Natural killer cell (primary cell): ENCODE results near the gene TRAPPC2L. TPM values are rescaled to one million over a fixed set of nuclear protein-coding genes. Genes with fewer than 3 reads are reported as not detected.
A peak's percentile ranks its signal among the peaks of the same experiment; 100 is the strongest.

Experiments used
- ATAC-seq, 3 donors: fragments of 150-1000 bp in 2 of 3; fragments of 200-7000 bp in 1 of 3; cut with Tn5 transposase; 1 replicate in 1 of 3; 2 replicates in 2 of 3; pipeline ENCODE4 v1.10.0; 2021; ENCODE audit warnings: mild to moderate bottlenecking in 2 of 3, moderate library complexity in 2 of 3
- DNase-seq, 2 donors: peaks; one replicate each; pipeline versions ENCODE4 v3.0.0 to v3.0.0-alpha.2; 2013 to 2021; ENCODE audit warnings: mixed read lengths in 1 of 2
- H3K27ac ChIP-seq: one replicate; pipeline ENCODE4 v1.5.1; 2013; ENCODE audit warnings: mild to moderate bottlenecking, low read length
- H3K27me3 ChIP-seq: one replicate; pipeline ENCODE4 v1.6.1; 2013; ENCODE audit warnings: low read length; ENCODE audit not compliant: control insufficient read depth, insufficient read depth
- H3K36me3 ChIP-seq: one replicate; pipeline ENCODE4 v1.6.1; 2013; ENCODE audit warnings: low read length; ENCODE audit not compliant: control insufficient read depth, insufficient read depth
- H3K4me1 ChIP-seq: one replicate; pipeline ENCODE4 v1.6.1; 2013; ENCODE audit warnings: low read length; ENCODE audit not compliant: control insufficient read depth, insufficient read depth
- H3K4me3 ChIP-seq: one replicate; pipeline ENCODE4 v1.5.1; 2013; ENCODE audit warnings: low read length
- H3K9me3 ChIP-seq: one replicate; pipeline ENCODE4 v1.6.1; 2013; ENCODE audit warnings: low read length; ENCODE audit not compliant: control insufficient read depth, insufficient read depth
- H3K27ac Mint-ChIP-seq, 2 donors: one replicate each; pipeline ENCODE4 v1.8.0; 2022; ENCODE audit warnings: mild to moderate bottlenecking in 2 of 2, mixed read lengths in 2 of 2, moderate library complexity in 1 of 2
- H3K27me3 Mint-ChIP-seq, 2 donors: one replicate each; pipeline ENCODE4 v1.8.0; 2022; ENCODE audit warnings: low read depth in 2 of 2, mixed read lengths in 2 of 2
- H3K36me3 Mint-ChIP-seq: one replicate; pipeline ENCODE4 v1.8.0; 2022; ENCODE audit warnings: mixed read lengths
- H3K4me1 Mint-ChIP-seq, 2 donors: one replicate each; pipeline ENCODE4 v1.8.0; 2022; ENCODE audit warnings: mixed read lengths in 2 of 2
- H3K4me3 Mint-ChIP-seq: one replicate; pipeline ENCODE4 v1.8.0; 2022; ENCODE audit warnings: mild to moderate bottlenecking, moderate library complexity, mixed read lengths
- H3K9me3 Mint-ChIP-seq, 2 donors: one replicate each; pipeline ENCODE4 v1.8.0; 2022; ENCODE audit warnings: mixed read lengths in 2 of 2
- WGBS: methylation state at CpG from one replicate; pipeline ENCODE4 v1.1.7; 2013; ENCODE audit warnings: missing lambda C conversion rate; ENCODE audit not compliant: insufficient coverage; 5-methylcytosine and 5-hydroxymethylcytosine counted together
- intact Hi-C: fragments of 100-400 bp; cut with micrococcal nuclease; formaldehyde crosslinking; loops from one replicate; pipeline ENCODE4 v1.14.2; 2022
- total RNA-seq, 4 donors: library from RNA; stranded (reverse); fragments of 120-200 nt in 1 of 4; gene quantifications; one replicate each; pipeline versions ENCODE4 v1.2.3 to v1.2.4, GENCODE V29; 2013 to 2022
- TF ChIP-seq, protein P1 (sequence below): fragments of 200-600 bp; IDR thresholded peaks from one replicate; pipeline ENCODE4 v1.8.0; 2022; ENCODE audit warnings: antibody characterized with exemption

TRAPPC2L gene, protein sequence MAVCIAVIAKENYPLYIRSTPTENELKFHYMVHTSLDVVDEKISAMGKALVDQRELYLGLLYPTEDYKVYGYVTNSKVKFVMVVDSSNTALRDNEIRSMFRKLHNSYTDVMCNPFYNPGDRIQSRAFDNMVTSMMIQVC
- total RNA-seq = 10 to 100 TPM; 31.9 to 39.0 (median 36.2) TPM
- total RNA-seq (2013) = 39.9 TPM

DNA sequence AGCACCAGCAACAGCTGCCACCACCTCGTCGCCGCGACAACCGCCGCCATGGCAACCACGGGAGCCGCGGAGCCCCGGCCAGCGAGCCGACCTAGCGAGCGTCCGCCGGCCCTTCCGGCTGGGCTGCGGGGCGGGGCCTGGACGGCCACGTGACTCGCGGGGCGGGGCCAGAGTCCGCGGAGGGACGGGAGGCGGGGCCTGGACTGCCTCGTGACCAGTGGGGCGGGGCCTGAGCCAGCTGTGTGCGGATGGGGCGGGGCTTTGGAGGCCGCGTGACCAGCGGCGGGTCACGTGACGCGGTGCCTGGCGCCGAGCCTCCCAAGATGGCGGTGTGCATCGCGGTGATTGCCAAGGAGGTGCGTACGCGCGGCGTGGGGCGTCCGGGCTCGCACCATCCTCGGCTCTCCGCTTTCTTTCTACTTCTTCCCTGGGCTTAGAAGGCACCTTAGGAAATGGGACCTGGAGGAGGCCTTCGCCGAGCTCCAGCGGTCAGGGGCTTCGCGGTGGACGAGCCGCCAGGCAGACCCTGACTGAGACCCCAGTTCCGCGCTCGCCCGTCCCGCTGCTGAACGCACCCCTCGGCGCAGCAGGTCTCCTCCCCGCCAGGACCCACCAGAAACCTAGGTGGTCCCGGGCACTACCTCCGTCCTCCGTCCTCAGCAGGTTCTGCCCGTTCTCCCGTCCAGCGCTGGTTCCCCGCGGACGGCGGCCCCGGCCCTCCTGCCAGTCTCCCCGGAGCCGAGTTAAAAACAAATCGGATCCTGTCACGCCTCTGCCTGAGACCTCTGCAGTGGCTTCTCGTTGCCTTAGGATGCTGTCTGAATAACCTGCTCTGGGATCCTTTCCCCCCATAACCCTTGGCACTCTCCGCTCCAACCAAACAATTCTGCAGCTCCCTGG lies at the start of gene TRAPPC2L, which contains the start of gene GALNS:
TRAPPC2L (plus strand) TSS at position 300 of the 900 bp plus-strand sequence; CDS start at position 324, 24 bp downstream.
GALNS (minus strand) TSS at position 120 of the 900 bp plus-strand sequence; CDS start at position 50, 70 bp downstream.
- peaks cover 23 to 33% of the 10 kb centered on the region in 2 donors for H3K4me1 Mint-ChIP-seq
- H3K36me3 Mint-ChIP-seq = no peaks in the 10 kb centered on the region
- peak within 1 kb of the TSS; percentile 91 to 93 for H3K27ac Mint-ChIP-seq
- peaks cover 43% of the 10 kb centered on the region for H3K4me1 ChIP-seq
- H3K4me3 ChIP-seq = peak within 1 kb of the TSS; percentile 97
- DNase-seq (peak; percentile 99 to 100), ATAC-seq (peak; percentile 90 to 98 (median 92))
- H3K27me3 ChIP-seq = no peaks in the 10 kb centered on the region
- under 1% methylated on average over 87 of the region's 87 CpGs for WGBS
- H3K27ac ChIP-seq = peak within 1 kb of the TSS; percentile 68
- peak within 1 kb of the TSS; percentile 97 for H3K4me3 Mint-ChIP-seq
- no peaks in the 10 kb centered on the region for H3K9me3 Mint-ChIP-seq
- H3K36me3 ChIP-seq = peaks cover 22% of the 10 kb centered on the region
- no peaks in the 10 kb centered on the region for H3K9me3 ChIP-seq
- H3K27me3 Mint-ChIP-seq = no peaks in the 10 kb centered on the region
- intact Hi-C loops = loop anchor here (2.0 to 5.0 kb wide), 2 partner anchors 44 to 120 kb away; no protein-coding TSS in a partner anchor
- TF ChIP-seq, protein P1, sequence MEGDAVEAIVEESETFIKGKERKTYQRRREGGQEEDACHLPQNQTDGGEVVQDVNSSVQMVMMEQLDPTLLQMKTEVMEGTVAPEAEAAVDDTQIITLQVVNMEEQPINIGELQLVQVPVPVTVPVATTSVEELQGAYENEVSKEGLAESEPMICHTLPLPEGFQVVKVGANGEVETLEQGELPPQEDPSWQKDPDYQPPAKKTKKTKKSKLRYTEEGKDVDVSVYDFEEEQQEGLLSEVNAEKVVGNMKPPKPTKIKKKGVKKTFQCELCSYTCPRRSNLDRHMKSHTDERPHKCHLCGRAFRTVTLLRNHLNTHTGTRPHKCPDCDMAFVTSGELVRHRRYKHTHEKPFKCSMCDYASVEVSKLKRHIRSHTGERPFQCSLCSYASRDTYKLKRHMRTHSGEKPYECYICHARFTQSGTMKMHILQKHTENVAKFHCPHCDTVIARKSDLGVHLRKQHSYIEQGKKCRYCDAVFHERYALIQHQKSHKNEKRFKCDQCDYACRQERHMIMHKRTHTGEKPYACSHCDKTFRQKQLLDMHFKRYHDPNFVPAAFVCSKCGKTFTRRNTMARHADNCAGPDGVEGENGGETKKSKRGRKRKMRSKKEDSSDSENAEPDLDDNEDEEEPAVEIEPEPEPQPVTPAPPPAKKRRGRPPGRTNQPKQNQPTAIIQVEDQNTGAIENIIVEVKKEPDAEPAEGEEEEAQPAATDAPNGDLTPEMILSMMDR = no peak

DNA sequence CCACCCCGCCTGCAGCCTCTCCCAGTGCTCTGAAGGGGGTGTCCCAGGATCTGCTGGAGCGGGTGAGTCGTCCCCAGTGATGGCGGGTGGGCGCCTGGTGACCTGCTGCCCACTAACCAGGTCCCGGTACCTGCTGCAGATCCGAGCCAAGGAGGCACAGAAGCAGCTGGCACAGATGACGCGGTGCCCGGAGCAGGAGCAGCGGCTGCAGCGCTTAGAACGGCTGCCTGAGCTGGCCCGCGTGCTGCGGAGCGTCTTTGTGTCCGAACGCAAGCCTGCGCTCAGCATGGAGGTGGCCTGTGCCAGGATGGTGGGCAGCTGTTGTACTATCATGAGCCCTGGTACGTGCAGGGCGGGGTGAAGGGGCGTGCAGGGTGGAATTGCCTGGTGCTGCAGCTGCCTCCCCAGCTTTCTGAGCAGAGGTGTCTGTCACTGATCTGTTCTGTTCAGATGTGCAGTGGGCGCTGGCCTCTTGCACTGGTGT lies 49.7 kb upstream of the TRAPPC2L start:
- Histone ChIP-seq H3K9me3 (no peaks in the 10 kb centered on the region), H3K4me1 (peaks cover 36% of the 10 kb centered on the region), H3K27ac (no peak overlapping the region), H3K27me3 (no peaks in the 10 kb centered on the region), H3K4me3 (no peak overlapping the region), H3K36me3 (peaks cover 10% of the 10 kb centered on the region)
- Mint-ChIP-seq H3K4me1 (peaks cover 7 to 24% of the 10 kb centered on the region in 2 donors), H3K36me3 (no peaks in the 10 kb centered on the region), H3K27ac (no peak overlapping the region), H3K9me3 (no peaks in the 10 kb centered on the region), H3K4me3 (no peak overlapping the region), H3K27me3 (no peaks in the 10 kb centered on the region)
- ATAC-seq (no peak), DNase-seq (no peak)
- TF ChIP-seq, protein P1 = no peak
- intact Hi-C loops = no loop called here
- 98% methylated on average over 24 of the region's 24 CpGs for WGBS

DNA sequence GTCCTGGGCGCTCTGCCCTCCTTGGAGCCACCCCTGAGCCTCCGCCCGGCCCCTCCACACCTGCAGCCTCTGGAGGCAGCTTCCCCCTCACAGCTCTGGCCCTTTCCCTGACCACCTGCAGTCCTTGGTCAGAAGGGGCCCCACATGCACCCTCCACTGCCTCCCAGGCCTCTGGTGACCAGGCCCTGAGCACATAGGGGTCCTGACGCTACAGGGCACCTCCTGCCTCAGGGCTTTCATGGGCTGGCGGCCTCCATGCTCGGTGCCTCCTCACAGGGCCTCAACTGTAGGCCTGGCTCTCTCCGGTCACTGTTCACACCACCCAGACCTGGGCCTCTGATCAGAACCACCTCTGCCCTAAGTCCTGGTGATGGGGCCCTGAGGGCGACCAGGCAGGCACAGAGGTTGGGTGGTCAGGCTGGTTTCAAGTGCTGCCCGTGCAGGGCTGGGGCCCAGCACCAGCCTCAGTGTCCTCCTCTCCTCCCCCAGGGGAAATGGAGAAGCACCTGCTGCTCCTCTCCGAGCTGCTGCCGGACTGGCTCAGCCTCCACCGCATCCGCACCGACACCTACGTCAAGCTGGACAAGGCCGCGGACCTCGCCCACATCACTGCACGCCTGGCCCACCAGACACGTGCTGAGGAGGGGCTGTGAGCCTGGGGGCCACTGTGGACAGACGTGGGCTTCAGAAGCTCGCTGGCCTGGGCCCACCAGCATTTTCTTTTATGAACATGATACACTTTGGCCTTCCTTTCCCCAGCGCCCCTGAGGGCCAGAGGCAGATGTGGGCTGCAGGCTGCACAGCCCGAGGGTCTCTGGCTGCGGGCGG lies 49.1 kb upstream of the TRAPPC2L start:
- Mint-ChIP-seq H3K4me3 (no peak overlapping the region), H3K9me3 (no peaks in the 10 kb centered on the region), H3K36me3 (no peaks in the 10 kb centered on the region), H3K4me1 (peaks cover 7 to 24% of the 10 kb centered on the region in 2 donors), H3K27ac (no peak overlapping the region), H3K27me3 (no peaks in the 10 kb centered on the region)
- ATAC-seq = no peak
- intact Hi-C loops = no loop called here
- Histone ChIP-seq H3K27ac (no peak overlapping the region), H3K9me3 (no peaks in the 10 kb centered on the region), H3K4me1 (peaks cover 35% of the 10 kb centered on the region), H3K36me3 (peaks cover 10% of the 10 kb centered on the region), H3K27me3 (no peaks in the 10 kb centered on the region), H3K4me3 (no peak overlapping the region)
- 93% methylated on average over 26 of the region's 26 CpGs for WGBS
- DNase-seq = no peak
- TF ChIP-seq, protein P1 = no peak
